DND-41 (cell line): ENCODE measurements around the gene CDC23.

ENCODE experiments used
- ATAC-seq: fragments of 200-7000 bp; cut with Tn5 transposase; 3 replicates; pipeline ENCODE4 v1.9.1; 2021; ENCODE audit warnings: low read depth; ENCODE audit not compliant: insufficient read depth
- DNase-seq: peaks from one replicate; pipeline ENCODE4 v3.0.0-alpha.2; 2020
- H2AFZ ChIP-seq: 2 replicates; pipeline ENCODE4 v1.6.0; 2012; ENCODE audit warnings: low read depth, low read length
- H3K27ac ChIP-seq: 2 replicates; pipeline ENCODE4 v1.5.1; 2012; ENCODE audit warnings: low read length, inconsistent platforms
- H3K27me3 ChIP-seq: fragments of 200-600 bp; sonication (generic); 2 replicates; pipeline ENCODE4 v1.6.0; 2012; ENCODE audit warnings: low read length, mild to moderate bottlenecking, inconsistent platforms; ENCODE audit not compliant: insufficient read depth, poor library complexity
- H3K36me3 ChIP-seq: 2 replicates; pipeline ENCODE4 v1.5.1; 2012; ENCODE audit warnings: low read length, inconsistent platforms; ENCODE audit not compliant: insufficient read depth
- H3K4me1 ChIP-seq: 2 replicates; pipeline ENCODE4 v1.5.1; 2012; ENCODE audit warnings: mild to moderate bottlenecking, low read length; ENCODE audit not compliant: insufficient read depth
- H3K4me2 ChIP-seq: 2 replicates; pipeline ENCODE4 v1.6.0; 2012; ENCODE audit warnings: mild to moderate bottlenecking, moderate library complexity, low read length, inconsistent platforms; ENCODE audit not compliant: insufficient read depth
- H3K4me3 ChIP-seq, 2 experiments: fragments of 200-600 bp in 1 of 2; shearing (Covaris generic) in 1 of 2; 2 replicates each; pipeline ENCODE4 v1.5.1; 2012 to 2016; ENCODE audit warnings: inconsistent platforms in 2 of 2, low read length in 2 of 2, mild to moderate bottlenecking in 2 of 2, low read depth in 1 of 2, moderate library complexity in 1 of 2
- H3K79me2 ChIP-seq: 2 replicates; pipeline ENCODE4 v1.6.0; 2012; ENCODE audit warnings: low read length, inconsistent platforms; ENCODE audit not compliant: insufficient read depth
- H3K9ac ChIP-seq: 2 replicates; pipeline ENCODE4 v1.6.0; 2012; ENCODE audit warnings: low read depth, mild to moderate bottlenecking, inconsistent platforms, low read length, moderate library complexity
- H3K9me3 ChIP-seq: 2 replicates; pipeline ENCODE4 v1.5.1; 2012; ENCODE audit warnings: low read length, moderate library complexity, mild to moderate bottlenecking, inconsistent platforms; ENCODE audit not compliant: insufficient read depth, severe bottlenecking
- H4K20me1 ChIP-seq: 2 replicates; pipeline ENCODE4 v1.6.0; 2012; ENCODE audit warnings: low read length; ENCODE audit not compliant: insufficient read depth
- CTCF ChIP-seq: IDR thresholded peaks from 2 replicates; pipeline ENCODE4 v1.5.1; 2012; ENCODE audit warnings: borderline replicate concordance, low read length, moderate library complexity, mild to moderate bottlenecking; ENCODE audit not compliant: poor library complexity, severe bottlenecking; ENCODE audit errors: extremely low read depth
- EZH2 ChIP-seq: IDR thresholded peaks from 3 replicates; pipeline ENCODE4 v1.6.1; 2012; ENCODE audit warnings: borderline replicate concordance, low read depth, mild to moderate bottlenecking, moderate library complexity, low read length, inconsistent platforms; ENCODE audit not compliant: severe bottlenecking

CDC23 gene

DNA sequence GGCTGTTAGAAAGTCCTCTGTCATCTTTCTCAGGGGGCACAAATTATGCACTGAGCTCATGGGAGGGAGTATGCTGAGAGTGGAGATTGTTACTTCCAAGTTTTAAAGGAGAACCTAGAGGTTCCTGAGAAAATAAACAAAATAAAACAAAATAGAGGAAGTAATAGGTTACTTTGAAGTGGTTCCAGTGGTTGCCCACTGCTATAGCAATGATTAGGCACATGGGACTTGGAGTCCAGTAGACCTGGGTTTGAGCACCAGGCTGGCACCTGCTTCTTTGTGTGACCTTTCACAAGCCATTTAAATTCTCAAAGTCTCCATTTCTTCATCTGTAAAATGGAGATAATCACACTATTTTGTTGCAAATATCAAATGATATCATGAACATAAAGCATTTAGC, 13.8 kb upstream of the CDC23 start:
- no peak overlapping the region for H3K27ac ChIP-seq
- H3K9ac ChIP-seq: no peak overlapping the region
- H3K4me3 ChIP-seq: no peak overlapping the region
- H3K9me3 ChIP-seq: peaks cover 10% of the 10 kb centered on the region
- H4K20me1 ChIP-seq: no peaks in the 10 kb centered on the region
- no peaks in the 10 kb centered on the region for H3K27me3 ChIP-seq
- H2AFZ ChIP-seq: no peak overlapping the region
- no peak for TF ChIP-seq EZH2
- no peak for TF ChIP-seq CTCF
- ATAC-seq (no peak), DNase-seq (no peak)
- H3K79me2 ChIP-seq: no peaks in the 10 kb centered on the region
- peaks cover 8% of the 10 kb centered on the region for H3K4me1 ChIP-seq
- H3K36me3 ChIP-seq: no peaks in the 10 kb centered on the region
- H3K4me2 ChIP-seq: no peak overlapping the region

DNA sequence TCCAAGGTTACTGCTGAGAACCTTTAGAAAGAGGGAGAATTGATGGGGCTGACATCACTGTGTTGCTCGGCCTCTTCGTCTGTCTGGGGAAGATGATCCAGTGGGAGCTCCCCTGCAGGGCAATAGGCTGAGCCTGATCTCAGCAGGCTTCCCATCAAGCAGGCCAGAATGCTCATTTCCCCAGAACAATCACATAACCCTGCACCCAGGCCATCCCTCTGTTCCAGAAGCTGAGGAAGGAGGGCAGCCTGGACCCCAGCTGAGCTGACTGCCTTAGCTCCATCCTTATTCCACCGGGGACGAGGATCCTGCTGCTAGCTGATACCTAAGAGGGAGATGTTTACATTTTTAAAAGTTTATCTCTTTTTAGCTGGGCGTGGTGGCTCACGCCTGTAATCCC, 11.6 kb upstream of the CDC23 start:
- H3K4me1 ChIP-seq: no peaks in the 10 kb centered on the region
- no peaks in the 10 kb centered on the region for H3K36me3 ChIP-seq
- H3K4me3 ChIP-seq: no peak overlapping the region
- no peaks in the 10 kb centered on the region for H3K27me3 ChIP-seq
- no peak overlapping the region for H3K4me2 ChIP-seq
- H3K79me2 ChIP-seq: no peaks in the 10 kb centered on the region
- ATAC-seq (no peak), DNase-seq (no peak)
- H2AFZ ChIP-seq: no peak overlapping the region
- H4K20me1 ChIP-seq: no peaks in the 10 kb centered on the region
- peaks cover 10% of the 10 kb centered on the region for H3K9me3 ChIP-seq
- H3K9ac ChIP-seq: no peak overlapping the region
- H3K27ac ChIP-seq: no peak overlapping the region
- TF ChIP-seq EZH2 (no peak), CTCF (no peak)

- Histone ChIP-seq H3K79me2 (no peaks in the 10 kb centered on the region), H3K4me1 (no peaks in the 10 kb centered on the region), H4K20me1 (no peaks in the 10 kb centered on the region), H3K36me3 (no peaks in the 10 kb centered on the region), H3K9me3 (peaks cover 10% of the 10 kb centered on the region), H3K27me3 (no peaks in the 10 kb centered on the region), H3K4me2 (no peak overlapping the region), H2AFZ (no peak overlapping the region), H3K9ac (no peak overlapping the region), H3K27ac (no peak overlapping the region), H3K4me3 (no peak overlapping the region)
- TF ChIP-seq EZH2: no peak
- no peak for TF ChIP-seq CTCF
- ATAC-seq (no peak), DNase-seq (no peak)
Measured at GRCh38 chr5:138223532-138223931, 10.4 kb upstream of the CDC23 start.

DNA sequence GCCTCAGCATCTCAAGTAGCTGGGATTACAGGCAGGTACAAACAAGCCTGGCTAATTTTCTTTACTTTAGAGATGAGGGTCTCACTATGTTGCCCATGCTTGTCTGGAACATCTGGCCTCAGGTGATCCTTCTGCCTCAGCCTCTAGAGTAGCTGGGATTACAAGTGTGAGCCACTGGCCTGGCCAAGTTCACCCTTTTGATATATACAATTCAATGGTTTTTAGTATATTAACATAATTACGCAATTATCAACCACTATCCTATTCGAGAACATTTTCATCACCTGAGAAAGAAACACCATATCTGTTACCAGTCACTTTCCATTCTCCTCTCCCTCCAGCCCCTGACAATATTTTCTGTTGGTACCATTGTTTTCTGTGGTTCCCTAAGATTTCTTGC, 3.7 kb upstream of the CDC23 start:
- Histone ChIP-seq H3K27ac (no peak overlapping the region), H3K36me3 (peaks cover 6% of the 10 kb centered on the region), H3K27me3 (no peaks in the 10 kb centered on the region), H2AFZ (no peak overlapping the region), H3K9me3 (no peaks in the 10 kb centered on the region), H3K79me2 (peaks cover 14% of the 10 kb centered on the region), H3K4me3 (no peak overlapping the region), H3K9ac (no peak overlapping the region), H3K4me1 (peaks cover 15% of the 10 kb centered on the region), H4K20me1 (no peaks in the 10 kb centered on the region), H3K4me2 (no peak overlapping the region)
- TF ChIP-seq CTCF: no peak
- TF ChIP-seq EZH2: no peak
- ATAC-seq (no peak), DNase-seq (no peak)
